Glomerular visceral epithelial cell (primary cell): Measurements from ENCODE around the gene KRT1.
"Not testable (repeated sequence)": the region's sequence is repeated elsewhere in the genome, so short reads cannot be mapped to it uniquely, and the experiment has no call there.

Experiments used
- DNase-seq: peaks from one replicate; pipeline ENCODE4 v3.0.0-alpha.2; 2016; ENCODE audit errors: extremely low spot score

The KRT1 gene

GRCh38 chr12:52682381-52682660, 2.1 kb upstream of the KRT1 start:
- DNase-seq: no peak

- DNase-seq: no peak
Observed at GRCh38 chr12:52681526-52682380, 1.5 kb upstream of the KRT1 start.

DNA sequence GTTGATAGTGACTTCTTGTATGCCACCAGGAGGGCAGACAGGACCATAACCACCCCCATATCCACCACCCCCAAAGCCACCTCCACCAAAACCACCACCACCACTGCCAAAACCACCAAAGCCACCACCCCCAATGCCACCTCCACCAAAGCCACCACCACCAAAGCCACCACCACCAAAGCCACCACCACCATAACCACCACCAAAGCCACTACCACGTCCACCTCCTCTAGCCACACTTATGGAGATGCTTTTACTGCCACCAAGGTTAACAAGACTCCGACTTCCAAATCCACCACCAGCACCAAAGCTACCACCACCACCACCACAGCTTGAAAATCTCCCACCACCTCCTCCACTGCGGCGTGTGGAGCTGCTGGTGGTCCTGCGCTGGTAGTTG, 332 bp downstream of the KRT1 start:
- DNase-seq: no peak

GRCh38 chr12:52677671-52678070, 2.5 kb downstream of the KRT1 start:
- DNase-seq: no peak

DNA sequence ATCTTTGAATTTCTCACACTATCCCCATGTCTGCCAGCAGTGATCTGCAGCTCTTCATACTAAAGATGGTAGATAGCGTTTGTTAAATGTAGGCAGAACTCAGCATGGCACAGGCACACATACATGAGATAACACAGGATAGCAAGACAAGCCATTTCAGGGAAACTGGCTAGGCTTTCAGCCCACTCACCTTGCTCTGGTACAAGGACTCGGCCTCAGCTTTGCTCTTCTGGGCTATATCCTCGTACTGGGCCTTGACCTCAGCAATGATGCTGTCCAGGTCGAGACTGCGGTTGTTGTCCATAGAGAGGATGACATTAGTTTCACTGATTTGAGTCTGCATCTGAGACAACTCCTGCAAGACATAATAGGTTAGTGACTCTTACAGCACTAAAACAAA, 3.1 kb downstream of the KRT1 start:
- DNase-seq: no peak

DNA sequence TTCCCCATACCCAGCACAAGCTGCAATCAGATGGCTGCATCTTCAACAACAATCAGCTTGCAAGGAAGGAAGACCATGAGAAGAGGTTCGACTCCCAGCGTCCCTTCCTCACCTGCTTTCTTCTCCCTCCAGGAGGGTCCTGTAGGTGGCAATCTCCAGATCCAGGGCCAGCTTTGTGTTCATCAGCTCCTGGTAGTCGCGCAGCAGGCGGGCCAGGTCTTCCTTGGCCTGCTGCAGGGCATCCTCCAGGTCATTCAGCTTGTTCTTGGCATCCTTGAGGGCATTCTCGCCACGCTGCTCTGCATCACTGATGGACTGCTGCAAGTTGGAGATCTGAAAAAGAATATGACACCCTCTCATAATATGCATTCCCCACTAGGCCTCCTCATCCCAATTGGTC, 4.0 kb downstream of the KRT1 start:
- no peak for DNase-seq

DNA sequence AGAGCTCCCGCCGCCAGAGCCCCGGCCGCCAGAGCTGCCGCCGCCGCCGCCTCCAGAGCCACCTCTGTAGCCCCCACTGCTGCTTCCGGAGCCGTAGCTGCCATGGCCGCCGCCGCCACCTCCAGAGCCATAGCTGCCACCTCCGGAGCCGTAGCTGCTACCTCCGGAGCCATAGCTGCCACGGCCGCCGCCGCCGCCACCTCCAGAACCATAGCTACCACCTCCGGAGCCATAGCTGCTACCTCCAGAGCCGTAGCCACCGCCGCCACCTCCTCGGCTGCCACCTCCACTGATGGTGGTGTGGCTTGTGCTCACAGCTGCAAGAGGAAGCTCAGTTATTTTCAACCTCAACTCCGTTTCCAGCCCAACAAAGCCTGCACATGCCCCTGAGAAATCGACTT, 4.9 kb downstream of the KRT1 start:
- DNase-seq: no peak

DNA sequence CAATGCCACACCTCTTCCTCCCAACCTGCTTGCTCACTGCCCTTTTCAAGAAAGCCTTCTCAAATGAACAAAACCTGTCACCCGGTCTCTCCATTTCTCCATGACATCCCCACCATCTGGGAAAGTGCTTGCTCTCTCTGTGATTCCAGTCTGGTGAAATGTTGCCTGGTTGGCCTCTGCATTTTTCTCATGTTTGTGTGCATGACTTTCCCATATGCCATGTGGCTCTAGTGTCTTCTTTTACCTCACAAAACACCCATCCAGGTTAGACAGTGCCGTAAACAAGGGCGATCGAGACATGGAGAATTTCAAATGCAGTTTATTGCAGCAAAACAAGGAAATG, 5.8 kb downstream of the KRT1 start:
- DNase-seq: no peak

DNA sequence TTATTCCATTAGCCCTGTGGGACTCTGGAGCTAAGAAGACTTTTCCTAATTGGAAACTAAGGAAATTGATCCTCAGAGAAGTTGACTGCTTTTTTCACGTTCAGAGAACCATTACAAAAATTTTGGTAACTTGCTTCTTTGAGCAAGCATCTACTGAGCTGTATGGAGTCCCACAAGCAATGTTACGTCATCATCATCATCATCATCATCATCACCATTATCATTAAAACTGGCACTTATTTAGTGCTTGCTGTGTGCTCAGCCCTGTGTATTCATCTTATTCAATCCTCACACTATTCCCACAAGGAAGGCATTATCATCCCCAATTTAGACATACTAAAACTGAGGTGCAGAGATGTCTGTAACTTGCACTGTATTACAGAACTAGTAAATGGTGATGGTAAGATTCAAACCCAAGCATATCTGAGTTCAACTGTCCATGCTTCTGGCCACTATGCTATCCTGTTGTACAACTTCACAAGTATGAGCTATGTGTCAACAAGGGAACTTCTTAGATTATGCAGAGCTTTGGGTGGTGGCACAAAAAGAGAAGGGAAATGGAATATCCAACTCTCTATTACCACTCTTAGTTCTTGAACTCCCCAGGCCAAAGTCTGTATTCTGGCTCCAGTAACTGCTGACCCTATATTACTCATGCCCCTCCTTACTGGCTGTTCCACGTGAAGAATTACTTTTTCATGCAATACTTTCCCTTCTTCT, 6.3 kb downstream of the KRT1 start:
- DNase-seq: no peak

DNA sequence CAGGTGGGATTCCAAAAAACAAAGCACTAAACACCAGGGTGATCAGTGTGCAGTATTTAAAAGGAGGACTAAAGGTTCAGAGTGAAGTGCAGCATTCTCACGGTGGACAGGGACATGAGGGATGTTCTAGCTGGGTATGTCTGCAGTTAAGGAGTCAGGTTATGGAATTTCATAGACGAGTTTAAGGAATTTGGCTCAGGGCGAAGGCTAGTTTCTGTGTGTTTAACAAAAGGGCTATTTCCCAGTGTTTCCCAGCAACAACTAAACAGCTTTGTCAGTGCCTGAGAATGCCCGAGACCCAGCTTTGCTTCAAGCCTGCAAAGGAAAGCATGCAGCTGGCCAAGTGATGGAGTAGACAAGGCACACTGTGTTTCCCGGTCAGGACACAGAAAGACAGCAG, 7.0 kb downstream of the KRT1 start:
- DNase-seq: no peak

- no peak for DNase-seq
Observed at GRCh38 chr12:52672321-52672933, 7.8 kb downstream of the KRT1 start.

GRCh38 chr12:52670961-52671360, 9.2 kb downstream of the KRT1 start:
- no peak for DNase-seq

- DNase-seq: no peak
Observed at GRCh38 chr12:52670506-52670905, 9.7 kb downstream of the KRT1 start.

- DNase-seq: not testable (repeated sequence)
Observed at GRCh38 chr12:52669941-52670340, 10.3 kb downstream of the KRT1 start.

- no peak for DNase-seq
Observed at GRCh38 chr12:52669426-52669825, 10.8 kb downstream of the KRT1 start.

DNA sequence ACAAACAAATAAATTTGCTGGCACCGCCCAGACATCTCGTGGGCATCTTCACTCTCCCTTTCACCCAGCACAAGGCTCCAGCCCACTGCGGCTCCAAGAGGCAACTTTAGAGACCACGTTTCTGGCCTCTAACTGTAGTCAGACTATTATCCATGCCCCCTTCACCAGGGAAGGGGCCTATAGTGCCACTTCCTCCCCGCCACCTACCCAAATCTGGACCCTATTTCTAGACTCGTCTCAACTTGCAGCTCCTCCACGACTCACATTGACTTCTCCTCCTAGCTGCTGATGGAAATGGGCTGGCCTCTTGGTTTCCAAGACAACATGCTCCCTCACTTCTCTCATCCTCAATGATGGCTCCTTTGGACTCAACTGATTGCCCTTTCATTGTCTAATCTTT, 12.3 kb downstream of the KRT1 start:
- DNase-seq: no peak

DNA sequence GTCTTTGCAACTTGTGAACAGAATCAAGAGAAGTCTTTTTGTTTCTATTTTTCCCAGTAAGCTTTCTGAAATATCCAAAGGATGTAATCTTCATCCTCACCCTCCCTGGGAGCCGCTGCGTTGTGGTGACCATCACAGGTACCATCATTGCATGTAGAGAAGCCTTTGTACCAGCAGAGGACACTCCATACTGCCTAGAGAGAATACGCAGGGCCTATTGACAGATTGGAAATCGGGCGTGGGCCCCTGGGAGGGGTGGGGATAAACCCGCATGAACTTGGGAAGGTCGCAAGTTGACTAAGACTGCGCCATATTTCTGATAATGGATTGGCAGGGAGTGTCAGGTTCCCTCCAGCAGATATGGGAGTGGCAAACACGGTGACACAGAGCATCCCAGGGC, 12.7 kb downstream of the KRT1 start:
- DNase-seq: no peak

DNA sequence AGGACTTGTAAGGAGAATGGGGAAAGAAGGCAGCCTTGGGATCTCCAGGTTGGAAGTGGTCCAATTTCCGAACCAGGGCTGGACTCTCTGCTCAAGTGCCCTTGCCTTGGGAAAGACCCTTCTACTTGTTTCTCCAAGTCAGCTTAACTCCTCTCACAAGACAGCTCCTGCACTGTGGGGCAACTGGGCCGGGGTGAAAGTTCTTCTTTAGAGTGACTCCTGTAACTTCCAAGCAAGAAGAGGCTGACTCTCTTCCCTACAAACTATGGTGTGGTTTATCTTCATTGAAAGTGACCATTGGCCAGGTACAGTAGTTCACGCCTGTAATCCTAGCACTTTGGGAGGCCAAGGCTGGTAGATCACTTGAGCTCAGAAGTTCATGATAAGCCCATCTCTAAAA, 13.7 kb downstream of the KRT1 start:
- no peak for DNase-seq

- no peak for DNase-seq
Observed at GRCh38 chr12:52663420-52663819, 16.8 kb downstream of the KRT1 start.

DNA sequence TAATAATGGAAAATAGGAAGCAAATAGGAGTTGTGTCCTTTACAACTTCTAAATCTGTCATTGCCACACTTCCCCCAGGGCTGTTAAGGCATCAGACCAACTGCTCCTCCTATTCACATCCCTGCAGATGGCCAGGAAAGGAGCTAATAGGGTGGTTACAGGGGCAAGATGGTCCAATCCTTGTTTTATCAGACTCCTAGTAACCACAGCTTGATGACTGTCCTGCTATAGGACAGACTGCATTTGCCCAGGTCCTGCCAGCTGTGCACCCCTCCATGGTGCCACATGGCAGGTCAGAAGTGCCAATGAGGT, 17.3 kb downstream of the KRT1 start:
- DNase-seq: no peak

GRCh38 chr12:52662093-52662917, 17.9 kb downstream of the KRT1 start:
- no peak for DNase-seq

DNA sequence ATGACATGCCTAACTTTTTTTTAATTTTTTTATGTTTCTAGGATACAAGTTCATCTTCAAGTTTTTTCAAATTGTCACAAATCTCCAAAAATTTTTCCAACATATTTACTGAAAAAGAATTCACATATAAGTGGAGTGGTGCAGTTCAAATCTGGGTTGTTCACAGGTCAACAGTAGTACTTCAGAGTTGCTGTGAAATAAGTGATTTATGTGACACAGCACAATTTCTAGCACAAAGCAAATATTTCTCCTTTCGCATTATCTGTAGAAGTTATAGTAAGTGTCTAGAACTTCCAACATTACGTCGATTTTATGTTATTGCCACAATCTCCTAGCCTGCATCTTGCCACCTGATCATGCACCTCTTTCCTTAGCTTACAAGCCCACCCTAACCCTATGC, 18.5 kb downstream of the KRT1 start:
- no peak for DNase-seq
